ENCODE measurements around the gene CDCP1.

GRCh38 chr3:45079715-45080114 is 66.5 kb downstream of the CDCP1 start:
- TF ChIP-seq, protein P1, sequence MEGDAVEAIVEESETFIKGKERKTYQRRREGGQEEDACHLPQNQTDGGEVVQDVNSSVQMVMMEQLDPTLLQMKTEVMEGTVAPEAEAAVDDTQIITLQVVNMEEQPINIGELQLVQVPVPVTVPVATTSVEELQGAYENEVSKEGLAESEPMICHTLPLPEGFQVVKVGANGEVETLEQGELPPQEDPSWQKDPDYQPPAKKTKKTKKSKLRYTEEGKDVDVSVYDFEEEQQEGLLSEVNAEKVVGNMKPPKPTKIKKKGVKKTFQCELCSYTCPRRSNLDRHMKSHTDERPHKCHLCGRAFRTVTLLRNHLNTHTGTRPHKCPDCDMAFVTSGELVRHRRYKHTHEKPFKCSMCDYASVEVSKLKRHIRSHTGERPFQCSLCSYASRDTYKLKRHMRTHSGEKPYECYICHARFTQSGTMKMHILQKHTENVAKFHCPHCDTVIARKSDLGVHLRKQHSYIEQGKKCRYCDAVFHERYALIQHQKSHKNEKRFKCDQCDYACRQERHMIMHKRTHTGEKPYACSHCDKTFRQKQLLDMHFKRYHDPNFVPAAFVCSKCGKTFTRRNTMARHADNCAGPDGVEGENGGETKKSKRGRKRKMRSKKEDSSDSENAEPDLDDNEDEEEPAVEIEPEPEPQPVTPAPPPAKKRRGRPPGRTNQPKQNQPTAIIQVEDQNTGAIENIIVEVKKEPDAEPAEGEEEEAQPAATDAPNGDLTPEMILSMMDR (IDR thresholded peaks at IDR 0.05): no peak
- TF ChIP-seq POLR2A (IDR thresholded peaks at IDR 0.05): no peak

Data from stomach (tissue), 4 donors.